Mammary epithelial cell (primary cell): Measurements from ENCODE around the gene NQO2.

ENCODE experiments used
- EZH2 ChIP-seq: IDR thresholded peaks from 2 replicates; pipeline ENCODE4 v1.6.1; 2012; ENCODE audit warnings: low read length, inconsistent platforms, borderline replicate concordance
- TF ChIP-seq, protein P1 (sequence below), 2 donors: IDR thresholded peaks in 1 of 2; conservative IDR thresholded peaks in 1 of 2; 2 replicates each; pipeline ENCODE4 v1.5.1; 2011 to 2012; ENCODE audit warnings: inconsistent platforms in 2 of 2, low read length in 2 of 2, mild to moderate bottlenecking in 2 of 2, control low read depth in 1 of 2, low read depth in 1 of 2; ENCODE audit not compliant: insufficient read depth in 1 of 2; ENCODE audit errors: extremely low read depth in 1 of 2

DNA sequence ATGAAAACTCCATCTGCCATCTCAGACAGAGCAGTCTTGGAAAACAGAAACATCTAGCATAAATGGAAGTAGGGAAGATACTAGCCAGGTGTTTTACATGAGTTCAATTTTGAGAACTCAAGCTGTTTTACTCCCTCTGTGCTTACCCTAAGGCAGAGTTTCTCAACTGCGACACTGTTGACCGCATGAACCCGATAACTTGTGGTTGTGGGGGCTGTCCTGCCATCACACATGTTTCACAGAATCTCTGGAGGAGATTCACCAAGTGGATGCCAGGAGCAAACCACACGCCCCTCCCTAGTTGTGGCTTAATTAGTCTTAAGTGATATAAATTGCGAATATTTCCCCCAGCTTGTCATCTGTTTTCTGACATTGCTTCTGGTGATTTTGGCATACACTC, 26.0 kb upstream of the NQO2 start:
- TF ChIP-seq, protein P1, sequence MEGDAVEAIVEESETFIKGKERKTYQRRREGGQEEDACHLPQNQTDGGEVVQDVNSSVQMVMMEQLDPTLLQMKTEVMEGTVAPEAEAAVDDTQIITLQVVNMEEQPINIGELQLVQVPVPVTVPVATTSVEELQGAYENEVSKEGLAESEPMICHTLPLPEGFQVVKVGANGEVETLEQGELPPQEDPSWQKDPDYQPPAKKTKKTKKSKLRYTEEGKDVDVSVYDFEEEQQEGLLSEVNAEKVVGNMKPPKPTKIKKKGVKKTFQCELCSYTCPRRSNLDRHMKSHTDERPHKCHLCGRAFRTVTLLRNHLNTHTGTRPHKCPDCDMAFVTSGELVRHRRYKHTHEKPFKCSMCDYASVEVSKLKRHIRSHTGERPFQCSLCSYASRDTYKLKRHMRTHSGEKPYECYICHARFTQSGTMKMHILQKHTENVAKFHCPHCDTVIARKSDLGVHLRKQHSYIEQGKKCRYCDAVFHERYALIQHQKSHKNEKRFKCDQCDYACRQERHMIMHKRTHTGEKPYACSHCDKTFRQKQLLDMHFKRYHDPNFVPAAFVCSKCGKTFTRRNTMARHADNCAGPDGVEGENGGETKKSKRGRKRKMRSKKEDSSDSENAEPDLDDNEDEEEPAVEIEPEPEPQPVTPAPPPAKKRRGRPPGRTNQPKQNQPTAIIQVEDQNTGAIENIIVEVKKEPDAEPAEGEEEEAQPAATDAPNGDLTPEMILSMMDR (conservative IDR thresholded peaks at IDR 0.05 in 1 of 2, IDR thresholded peaks at IDR 0.05 in 1 of 2; ENCODE audit: extremely low read depth in 1 of 2, insufficient read depth in 1 of 2, low read depth in 1 of 2, low read length in 2 of 2) = no peak
- no peak for TF ChIP-seq EZH2
